GM18520 (cell line): Measurements from ENCODE around the gene KRT3.

Source experiments
- ATAC-seq: cut with Tn5 transposase; IDR thresholded peaks from one replicate; pipeline ENCODE4 v1.9.1; 2021; ENCODE audit not compliant: unreplicated experiment

Gene KRT3

DNA sequence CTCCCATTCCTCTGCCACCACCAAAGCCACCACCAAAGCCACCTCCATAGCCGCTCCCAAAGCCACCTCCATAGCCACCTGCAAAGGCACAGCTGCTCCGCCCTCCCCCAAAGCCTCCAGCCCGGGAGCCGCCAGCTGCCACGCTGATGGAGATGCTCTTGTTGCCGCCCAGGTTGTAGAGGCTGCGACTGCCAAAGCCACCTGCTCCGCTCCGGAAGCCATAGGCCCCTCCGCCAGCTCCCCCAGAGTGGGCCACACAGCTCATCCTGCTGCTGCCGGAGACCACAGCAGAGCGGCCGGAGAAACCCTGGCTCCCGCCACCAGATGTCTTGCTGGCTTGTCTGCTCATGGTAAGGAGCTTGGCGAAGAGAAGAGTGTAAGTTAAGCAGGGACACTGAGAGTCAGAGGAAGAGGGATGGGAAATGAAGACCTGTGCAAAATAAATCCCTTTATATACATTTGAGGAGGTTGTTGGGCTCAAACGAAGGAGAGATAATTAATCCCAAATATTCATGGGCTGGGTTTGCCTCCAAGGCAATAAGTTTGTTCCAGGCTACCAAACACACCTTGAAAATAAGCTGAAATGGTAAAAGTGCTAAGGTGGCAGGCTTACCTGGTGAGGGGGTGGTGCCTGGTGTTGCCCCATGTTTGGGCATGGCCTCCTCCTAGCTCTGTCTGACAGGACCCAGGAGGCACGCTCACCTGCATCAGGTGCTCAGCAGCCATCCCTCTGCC, at the start of gene KRT3:
Gene KRT3 (minus strand): TSS at position 424 of the 735 bp plus-strand sequence. CDS start 75 bp downstream, at position 349.
- no peak for ATAC-seq

DNA sequence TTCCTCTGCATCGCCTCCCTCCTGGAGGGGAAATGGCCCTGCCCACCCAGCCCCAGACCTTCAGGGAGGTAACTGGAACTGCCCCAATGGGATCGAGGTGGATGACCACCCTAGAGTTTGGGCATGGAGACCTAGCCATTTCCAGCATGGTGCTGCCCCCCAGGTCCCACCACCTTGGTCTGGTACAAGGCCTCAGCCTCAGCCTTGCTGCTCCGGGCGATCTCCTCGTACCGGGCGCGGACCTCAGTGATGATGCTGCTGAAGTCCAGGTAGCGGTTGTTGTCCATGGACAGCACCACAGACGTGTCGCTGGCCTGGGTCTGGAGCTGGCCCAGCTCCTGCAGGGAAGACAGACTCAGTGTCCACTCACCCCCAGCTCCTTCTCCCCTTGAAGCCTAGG, 48.5 kb upstream of the KRT3 start:
- no peak for ATAC-seq

DNA sequence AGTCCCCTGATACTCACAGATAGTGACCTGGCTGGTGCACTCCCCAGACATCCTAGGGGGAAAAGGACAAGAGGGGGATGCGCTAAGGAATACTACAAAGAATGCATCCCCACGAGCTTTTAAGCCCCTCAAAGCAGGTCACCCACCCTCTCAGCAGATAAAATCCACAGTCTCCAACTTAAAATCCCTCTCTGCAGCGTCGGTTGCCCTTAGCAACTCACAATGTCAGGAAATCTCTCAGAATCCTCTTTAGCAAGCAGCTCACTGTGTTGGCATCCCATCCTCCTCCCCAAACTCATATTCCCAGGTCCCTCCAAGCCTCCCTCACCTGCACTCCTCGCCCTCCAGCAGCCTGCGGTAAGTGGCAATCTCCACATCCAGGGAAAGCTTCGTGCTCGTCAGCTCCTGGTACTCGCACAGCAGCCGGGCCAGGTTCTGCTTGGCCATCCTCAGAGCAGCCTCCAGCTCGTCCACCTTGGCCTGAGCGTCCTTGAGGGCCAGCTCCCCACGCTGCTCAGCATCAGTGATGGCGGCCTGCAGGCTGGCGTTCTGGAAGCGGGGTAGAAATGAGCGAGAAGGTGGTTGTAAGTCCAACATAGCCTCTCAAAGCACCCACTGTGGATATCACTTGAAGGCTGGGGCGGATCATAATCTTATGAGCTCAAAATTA, 43.7 kb upstream of the KRT3 start:
- ATAC-seq: no peak

DNA sequence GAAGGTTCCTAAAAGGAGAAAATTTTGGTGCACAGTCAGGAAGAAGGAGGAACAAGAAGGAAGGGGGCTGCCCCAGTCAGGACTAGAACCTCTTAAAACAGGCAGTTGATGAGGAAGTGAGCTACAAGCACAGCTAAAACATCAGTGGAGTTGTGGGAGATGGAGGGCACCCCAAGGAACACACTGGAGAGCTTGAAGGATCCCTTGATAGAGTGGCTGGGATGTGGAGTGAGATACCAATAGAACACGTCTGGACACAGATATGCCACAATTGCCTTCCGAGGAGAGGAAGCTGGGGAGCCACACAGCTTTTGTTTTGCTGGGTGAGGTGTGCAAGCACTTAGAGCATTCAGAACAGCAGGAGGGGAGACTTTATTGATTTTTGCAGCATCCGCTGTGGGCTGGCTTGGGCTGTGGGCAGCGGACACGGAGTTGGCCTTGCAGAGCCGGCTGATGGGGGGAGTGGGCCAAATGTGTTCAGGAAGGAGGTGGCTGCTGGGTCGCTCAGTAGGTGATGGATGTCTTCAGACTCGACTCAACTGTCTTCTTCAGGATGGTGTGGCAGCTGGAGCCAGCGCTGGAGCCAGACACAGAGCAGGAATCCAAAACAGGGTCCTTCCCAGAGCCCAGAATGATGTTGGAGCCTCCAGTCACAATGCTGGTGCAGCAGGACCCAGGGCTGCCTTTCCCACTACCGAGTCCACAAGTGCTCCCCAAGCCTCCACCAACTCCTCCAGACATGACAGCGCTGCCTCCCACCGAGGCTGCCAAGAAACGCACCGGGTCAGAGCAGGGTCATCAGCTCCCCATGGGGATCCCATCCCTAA, 42.9 kb upstream of the KRT3 start:
- no peak for ATAC-seq

DNA sequence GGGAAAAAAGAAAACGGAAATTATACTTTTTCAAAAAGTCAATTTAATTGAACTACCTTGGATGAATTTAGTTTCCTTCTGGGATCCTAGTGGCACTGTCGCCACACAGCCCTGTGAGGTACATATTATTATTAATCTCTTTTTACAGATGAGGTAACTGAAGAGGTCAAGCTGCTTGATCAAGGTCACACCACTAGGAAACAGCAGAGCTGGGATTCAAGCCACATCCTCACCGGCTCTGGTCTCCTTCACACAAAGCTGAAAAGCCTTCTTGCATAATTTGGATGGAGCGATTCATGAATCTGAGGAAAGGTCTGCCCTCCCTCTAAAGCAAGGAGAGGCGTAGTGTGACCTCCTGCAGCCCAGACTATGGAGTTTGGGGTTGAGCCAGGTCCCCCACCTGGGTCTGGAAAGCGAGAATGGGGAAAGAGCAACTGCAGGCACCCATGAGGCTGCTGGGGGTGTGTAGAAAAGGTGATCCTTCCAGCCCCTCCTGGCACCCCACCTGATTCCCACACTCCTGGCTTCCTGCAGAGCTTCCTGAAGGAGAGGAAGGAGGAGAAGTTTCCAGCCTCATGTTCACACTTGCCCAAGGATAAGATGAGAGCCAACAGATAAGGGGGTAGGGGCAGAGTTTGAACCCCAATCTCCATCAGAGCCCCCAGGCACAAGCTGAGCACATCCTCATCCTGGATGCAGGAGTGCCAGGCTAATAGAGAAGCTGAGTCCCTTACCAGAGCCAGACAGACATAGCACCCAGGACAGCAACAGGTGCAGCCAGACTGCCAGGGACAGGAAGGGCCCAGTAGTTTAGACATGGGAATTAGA, 42.1 kb upstream of the KRT3 start:
- ATAC-seq: no peak

DNA sequence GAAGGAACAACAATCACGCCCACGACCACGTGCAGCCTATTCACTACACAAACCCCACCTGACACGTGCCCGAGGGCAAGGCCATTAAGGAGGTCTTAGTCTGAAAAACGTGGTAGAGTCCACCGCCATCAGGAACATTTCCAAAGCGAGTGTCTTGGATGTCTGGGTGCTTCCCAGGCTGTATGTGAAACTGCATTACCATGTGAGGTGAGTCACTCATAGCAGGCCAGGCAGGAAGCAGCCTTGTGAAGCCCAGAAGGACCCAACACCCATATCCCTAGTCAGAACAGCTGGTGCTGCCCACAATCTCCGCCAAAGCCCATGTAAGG, 41.5 kb upstream of the KRT3 start:
- ATAC-seq: no peak

DNA sequence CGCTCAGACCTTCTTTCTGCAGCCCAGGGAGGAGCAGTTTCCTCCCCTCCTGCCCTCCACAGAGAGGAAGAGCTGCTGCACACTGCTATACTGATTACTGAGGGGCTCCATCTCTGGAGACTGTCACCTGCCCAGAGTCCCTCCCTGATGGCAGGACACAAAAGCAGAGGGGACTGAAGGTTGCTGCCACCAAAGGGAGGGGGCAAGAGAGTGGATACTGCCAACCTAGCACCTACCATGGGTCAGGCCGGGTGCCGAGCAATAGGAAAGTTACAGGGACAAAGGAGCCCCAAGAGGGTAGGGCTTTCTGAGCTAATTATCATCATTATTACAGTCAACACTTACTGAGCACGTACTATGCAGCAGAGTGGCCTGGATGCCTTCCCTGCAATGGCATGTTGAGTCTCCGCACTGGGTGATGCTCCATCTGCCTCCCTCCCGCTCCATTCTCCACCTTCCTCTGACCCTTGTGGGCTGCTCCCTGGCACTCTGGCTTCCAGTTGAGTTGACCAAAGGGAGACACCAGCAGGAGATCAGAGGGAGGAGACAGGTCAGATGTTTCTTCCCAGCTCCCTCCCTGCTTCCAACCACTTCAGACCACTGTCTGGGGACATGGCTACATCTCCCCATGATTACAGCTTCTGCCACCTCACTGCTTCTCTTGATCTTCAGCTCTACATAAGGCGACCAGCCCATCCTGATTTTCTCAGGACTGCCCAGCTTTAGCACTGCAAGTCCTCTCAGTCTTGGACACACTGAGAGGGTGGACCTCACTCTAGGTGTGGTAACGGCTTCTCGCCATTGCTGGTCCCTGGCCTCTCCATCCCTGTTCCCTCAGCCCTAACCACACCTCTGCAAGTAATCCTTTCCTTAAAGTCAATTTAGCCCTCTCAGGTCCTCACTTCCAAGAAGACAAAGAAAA, 40.8 kb upstream of the KRT3 start:
- no peak for ATAC-seq

DNA sequence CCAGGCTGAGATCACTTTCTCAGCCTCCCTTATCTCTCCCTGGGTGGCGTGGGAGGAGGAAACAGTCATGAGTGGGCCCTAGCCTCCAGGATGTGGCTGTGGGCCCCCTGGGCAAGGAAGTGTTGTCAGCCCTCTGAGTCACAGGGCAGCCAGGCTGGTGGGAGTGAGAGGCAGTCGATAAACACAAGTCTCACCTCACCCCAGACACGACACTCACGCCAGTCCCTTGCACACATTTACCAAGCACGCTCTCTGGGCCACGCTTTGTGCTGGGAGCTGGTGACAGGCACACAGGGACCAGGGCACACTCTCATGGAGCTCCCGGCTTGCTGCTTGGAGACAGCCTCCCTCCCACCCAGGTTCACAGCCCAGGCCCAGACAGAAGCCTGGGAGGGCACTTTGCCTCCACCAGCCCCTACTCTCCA, 40.1 kb upstream of the KRT3 start:
- ATAC-seq: no peak

DNA sequence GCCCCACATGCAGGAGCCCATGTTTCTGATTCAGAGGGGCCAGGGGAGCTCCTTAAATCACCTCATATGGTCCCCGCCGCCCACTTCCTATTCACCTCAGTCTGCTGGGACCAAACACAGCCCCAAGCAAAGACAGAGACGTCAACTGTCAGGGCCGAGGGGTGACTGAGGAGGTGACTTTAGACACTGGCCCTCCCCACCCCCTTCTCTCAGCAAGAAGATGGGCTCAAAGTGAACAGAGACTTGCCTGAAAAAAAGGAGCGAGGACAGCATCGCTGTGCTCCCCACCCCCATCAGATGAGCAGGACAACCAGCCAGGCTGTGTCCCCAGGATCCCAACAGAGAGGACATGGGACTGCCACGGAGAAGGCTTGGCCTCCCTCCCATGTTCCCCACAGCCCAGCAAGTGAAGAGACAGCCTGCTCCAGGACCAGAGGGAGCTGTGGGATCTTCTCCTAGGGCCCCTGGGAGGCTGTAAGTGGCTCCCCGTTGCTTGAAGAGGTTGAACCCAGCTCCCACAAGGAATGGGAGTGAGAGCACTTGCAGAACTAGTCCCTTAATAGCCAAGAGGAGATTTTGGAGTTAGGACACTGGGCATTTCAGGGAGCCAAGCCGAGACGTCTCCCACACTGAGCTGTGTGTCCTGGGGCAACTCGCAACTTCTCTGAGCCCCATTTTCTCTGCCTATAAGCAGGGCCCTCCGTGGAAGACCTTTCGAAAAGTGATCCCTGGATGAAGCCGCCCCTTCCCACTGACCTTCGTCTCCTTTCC, 39.5 kb upstream of the KRT3 start:
- ATAC-seq: no peak

DNA sequence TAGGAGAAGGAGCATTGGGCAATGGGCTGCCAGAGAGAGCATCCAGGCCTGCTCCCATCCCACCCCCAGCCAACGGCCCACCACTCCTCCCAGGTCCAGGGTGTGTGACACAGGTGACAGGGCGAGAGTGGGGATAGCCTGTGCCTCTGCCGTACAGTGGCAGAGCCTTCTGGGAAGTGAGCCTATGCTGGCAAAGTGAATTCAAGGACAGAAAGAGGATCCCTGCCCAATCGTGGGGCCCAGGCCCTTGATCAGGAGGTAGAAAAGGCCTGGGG, 38.7 kb upstream of the KRT3 start:
- ATAC-seq: no peak

DNA sequence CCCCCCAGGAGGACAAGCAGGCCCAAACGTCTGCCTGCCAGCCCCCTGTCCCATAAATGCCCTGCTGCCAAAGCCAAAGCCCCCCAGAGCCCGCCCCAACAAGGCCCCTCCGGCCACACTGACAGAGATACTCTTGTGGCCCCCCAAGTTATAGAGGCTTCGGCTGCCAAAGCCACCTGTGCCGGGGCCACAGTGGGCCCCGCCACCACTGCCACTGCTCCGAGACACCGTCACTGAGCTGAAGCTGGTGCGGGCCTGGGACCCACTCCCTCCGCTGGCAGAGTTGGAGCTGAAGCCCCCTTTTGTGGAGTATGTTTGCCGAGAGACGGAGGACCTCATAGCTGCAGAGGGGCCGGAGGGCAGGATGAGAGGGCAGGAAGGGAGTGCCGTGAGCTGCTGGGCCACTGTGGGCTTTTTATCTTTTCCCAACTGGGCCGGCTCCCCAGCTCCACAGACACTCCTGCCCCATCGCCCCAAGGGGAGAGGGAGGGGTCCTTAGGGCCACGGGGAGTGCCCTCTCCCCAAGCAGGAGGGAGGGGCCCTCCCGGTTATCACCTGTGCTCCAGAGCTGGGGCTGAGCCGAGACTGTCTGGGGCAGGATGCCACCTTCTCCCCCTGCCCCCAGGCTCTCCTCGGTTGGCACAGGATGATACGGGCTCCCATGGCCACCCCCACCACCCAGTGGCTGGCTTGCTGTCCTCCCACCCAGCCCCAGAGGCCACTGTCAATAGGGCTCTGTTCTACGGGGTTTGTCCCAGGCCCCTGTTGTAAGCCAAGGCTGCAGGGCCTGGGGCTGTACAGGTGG, 38.2 kb upstream of the KRT3 start, which contains the start of gene KRT79:
Gene KRT79 (minus strand): TSS at position 390 of the 805 bp plus-strand sequence. CDS start 51 bp downstream, at position 339.
- ATAC-seq: no peak

DNA sequence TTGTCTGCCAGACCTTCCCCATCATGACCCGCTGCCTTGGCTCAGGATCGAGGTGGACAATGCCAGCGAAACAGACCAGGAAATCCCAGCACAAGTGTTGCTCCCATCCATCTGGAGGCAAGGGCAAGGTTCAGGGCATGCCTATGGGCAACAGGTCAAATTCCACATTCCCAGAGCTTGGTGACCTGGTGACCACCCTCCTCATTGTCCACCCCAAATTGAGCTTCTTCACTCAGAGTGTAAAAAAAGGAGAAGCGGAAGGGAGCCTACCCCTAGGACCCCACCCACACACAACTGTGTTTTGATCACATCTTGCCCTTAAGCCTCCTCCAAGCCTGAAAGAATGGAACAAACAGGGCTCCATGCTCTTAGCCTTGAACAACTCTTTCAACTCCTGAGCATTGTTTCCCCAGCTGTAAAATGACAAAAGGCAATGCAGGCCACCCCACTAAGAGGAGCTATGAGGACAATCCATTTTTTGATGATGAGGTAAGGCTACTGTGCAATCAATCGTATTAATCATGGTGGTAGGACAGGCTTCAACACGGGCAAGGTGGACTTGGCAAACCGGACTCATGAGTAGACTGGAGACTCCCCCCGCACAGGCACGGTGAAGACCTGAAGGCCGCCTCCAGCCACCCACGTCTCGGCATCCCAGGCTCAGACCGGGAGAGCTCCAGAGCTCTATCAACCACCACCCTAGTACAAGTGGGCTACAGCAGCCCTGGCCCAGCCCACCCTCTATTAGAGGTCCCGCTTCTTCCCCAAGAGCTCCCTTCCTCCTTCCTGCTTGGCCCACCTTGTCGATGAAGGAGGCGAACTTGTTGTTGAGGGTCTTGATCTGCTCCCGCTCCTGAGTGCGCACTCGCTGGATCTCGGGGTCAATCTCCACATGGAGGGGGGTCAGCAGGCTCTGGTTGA, 37.3 kb upstream of the KRT3 start:
- ATAC-seq: no peak

DNA sequence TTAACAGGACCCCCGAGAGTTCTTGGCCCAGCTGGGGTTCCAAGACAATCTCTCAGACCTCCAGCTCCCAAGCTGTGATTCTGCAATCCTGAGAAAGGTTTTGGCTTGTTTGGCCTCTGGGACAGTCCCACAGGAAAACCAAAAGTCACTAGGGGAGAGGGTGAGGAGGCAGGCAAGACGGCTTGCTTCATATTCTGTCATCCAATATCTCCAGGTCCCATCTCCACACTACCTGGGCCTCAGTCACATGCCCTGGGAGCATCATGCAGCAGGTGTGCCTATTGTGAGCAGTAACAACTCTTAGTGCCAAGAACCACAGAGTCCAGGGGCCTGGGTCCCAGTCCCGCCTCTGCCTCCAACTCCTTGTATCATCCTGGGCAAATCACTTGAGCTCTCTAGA, 36.5 kb upstream of the KRT3 start:
- ATAC-seq: no peak

DNA sequence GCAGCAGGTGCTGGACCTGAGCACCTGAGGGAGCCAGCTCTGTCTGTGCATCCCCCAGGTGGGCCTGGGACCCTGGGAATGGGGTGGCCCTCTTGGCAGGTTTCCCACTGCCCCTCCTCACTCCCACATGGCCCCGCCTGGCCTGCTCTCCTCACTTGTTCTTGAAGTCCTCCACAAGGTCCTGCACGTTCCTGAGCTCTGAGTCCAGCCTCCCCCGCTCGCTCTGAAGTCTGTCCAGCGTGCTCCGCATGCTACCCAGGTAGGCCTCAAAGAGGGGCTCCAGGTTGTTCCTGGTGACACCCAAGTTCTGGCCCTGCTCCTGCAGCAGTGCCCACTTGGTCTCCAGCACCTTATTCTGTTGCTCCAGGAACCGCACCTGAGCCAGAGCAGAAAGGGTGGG, 35.3 kb upstream of the KRT3 start:
- ATAC-seq: no peak

DNA sequence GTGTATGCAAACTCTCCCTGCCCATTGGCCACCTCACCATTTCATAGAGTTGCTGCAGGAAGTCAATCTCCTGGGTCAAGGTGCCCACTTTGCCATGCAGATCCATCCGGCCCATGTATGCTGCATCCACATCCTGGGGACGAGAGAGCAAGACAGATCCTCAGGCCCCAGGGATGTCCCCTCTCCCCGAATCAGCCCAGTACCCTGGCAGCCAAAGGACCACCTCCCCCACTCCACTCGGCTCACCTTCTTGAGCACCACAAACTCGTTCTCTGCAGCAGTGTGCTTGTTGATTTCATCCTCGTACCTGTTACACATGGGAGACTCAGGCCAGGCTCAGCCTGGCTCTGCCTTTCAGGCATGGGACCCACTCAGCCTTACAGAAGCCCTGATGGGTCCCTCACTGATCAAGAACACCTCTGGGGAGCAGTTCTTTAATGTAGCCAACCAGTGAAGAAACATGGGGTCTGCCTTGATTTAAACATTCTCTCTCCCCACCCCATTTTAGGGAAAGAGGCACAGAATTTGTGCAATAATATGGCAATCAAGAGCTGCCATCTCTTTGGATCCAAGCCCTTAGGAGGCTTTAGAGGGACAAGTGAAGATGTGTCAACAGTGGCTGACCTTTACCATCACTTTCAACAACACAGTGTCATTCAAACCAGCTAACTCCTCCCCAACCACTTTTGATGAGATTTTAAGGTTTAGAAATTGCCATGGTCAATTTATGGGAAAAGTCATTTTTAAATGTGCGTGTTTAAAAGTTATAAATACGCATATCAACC, 34.3 kb upstream of the KRT3 start:
- no peak for ATAC-seq

DNA sequence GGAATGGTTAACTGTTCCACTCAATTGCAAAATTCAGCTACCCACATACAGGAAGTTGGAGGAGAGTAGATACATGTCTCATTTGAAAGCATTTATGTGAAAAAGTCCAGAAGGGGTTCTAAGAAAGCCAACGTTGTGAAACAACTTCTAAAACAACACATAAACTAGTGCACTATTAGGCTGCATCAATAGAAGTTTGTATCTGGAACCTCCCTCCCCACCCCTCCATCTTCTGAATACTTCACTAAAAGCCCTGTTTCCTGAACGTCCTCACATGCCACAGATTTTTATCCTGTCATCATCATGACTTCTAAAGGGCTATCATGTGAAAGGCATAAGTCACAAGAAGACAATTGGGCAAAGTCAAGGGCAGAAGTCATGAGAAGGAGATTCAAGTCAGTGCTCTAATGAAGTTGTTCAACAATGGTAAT, 32.7 kb upstream of the KRT3 start:
- ATAC-seq: no peak

DNA sequence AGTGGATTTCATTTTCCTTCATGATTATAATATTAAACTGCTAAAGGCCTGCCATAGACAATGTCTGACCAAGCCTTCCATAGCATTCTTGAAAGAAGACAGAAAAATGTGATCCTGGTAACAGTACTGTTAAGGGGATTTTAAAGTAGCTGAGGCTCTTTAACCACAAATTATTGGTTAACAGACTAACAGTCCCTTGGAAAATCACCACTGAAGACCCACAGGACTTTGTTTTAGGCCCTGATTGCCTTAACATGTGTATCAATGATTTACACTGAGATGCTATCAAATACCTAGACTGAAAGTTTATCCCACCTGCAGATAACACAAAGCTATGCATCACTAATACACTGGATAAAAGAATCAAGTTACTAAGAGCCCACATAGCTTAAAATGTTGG, 32.2 kb upstream of the KRT3 start:
- no peak for ATAC-seq
